Measurements from ENCODE around the gene DPF3. TPM values are rescaled to one million over a fixed set of nuclear protein-coding genes. Genes with fewer than 3 reads are reported as not detected.

DPF3 gene
- polyA plus RNA-seq, 1 experiment, result 15.8 TPM

GRCh38 chr14:72836085-72836484 is 57.8 kb downstream of the DPF3 start:
- H3K9me3 ChIP-seq (ENCODE audit: control insufficient read depth, insufficient read depth, low read length), result no peaks in the 10 kb centered on the region
- no peak overlapping the region for H3K27ac ChIP-seq (ENCODE audit: low read depth, low read length)
- no peak for DNase-seq (ENCODE audit: low read depth, low spot score)
- ChIA-PET POLR2A (no interaction called here), CTCF (no interaction called here)
- H3K27me3 ChIP-seq (ENCODE audit: control insufficient read depth, insufficient read depth, low read length), result no peaks in the 10 kb centered on the region
- no peak overlapping the region for H3K4me3 ChIP-seq (ENCODE audit: low read depth, low read length)
- TF ChIP-seq CTCF (IDR thresholded peaks at IDR 0.05; ENCODE audit: low read depth, low read length), result no peak

- no peak for TF ChIP-seq CTCF (IDR thresholded peaks at IDR 0.05; ENCODE audit: low read depth, low read length)
- H3K27ac ChIP-seq (ENCODE audit: low read depth, low read length), result no peak overlapping the region
- no peaks in the 10 kb centered on the region for H3K27me3 ChIP-seq (ENCODE audit: control insufficient read depth, insufficient read depth, low read length)
- H3K9me3 ChIP-seq (ENCODE audit: control insufficient read depth, insufficient read depth, low read length), result no peaks in the 10 kb centered on the region
- ChIA-PET CTCF (no interaction called here), POLR2A (no interaction called here)
- no peak for DNase-seq (ENCODE audit: low read depth, low spot score)
- no peak overlapping the region for H3K4me3 ChIP-seq (ENCODE audit: low read depth, low read length)
Measured at GRCh38 chr14:72833174-72833573, 60.7 kb downstream of the DPF3 start.

GRCh38 chr14:72830786-72831594 is 62.9 kb downstream of the DPF3 start:
- H3K27ac ChIP-seq (ENCODE audit: low read depth, low read length), result no peak overlapping the region
- no peaks in the 10 kb centered on the region for H3K9me3 ChIP-seq (ENCODE audit: control insufficient read depth, insufficient read depth, low read length)
- TF ChIP-seq CTCF (IDR thresholded peaks at IDR 0.05; ENCODE audit: low read depth, low read length), result no peak
- CTCF ChIA-PET, result interaction anchor here (0.6 kb wide), 1 partner anchor 24 kb away, joined by 3 read pairs; no protein-coding TSS in a partner anchor
- DNase-seq (ENCODE audit: low read depth, low spot score), result no peak
- H3K4me3 ChIP-seq (ENCODE audit: low read depth, low read length), result no peak overlapping the region
- H3K27me3 ChIP-seq (ENCODE audit: control insufficient read depth, insufficient read depth, low read length), result no peaks in the 10 kb centered on the region
- POLR2A ChIA-PET, result no interaction called here

- DNase-seq (ENCODE audit: low read depth, low spot score), result no peak
- CTCF ChIA-PET, result interaction anchor here (0.6 kb wide), 1 partner anchor 23 kb away, joined by 3 read pairs; no protein-coding TSS in a partner anchor
- POLR2A ChIA-PET, result no interaction called here
Measured at GRCh38 chr14:72830356-72830755, 63.5 kb downstream of the DPF3 start.

More at GRCh38 chr14:72830356-72830755, 63.5 kb downstream of the DPF3 start:
- no peak overlapping the region for H3K27ac ChIP-seq (ENCODE audit: low read depth, low read length)
- H3K9me3 ChIP-seq (ENCODE audit: control insufficient read depth, insufficient read depth, low read length), result no peaks in the 10 kb centered on the region
- no peak overlapping the region for H3K4me3 ChIP-seq (ENCODE audit: low read depth, low read length)
- no peaks in the 10 kb centered on the region for H3K27me3 ChIP-seq (ENCODE audit: control insufficient read depth, insufficient read depth, low read length)
- no peak for TF ChIP-seq CTCF (IDR thresholded peaks at IDR 0.05; ENCODE audit: low read depth, low read length)

Measured in AG04450 (cell line).